ENCODE data around the gene LRPAP1.
A peak's percentile ranks its signal among the peaks of the same experiment; 100 is the strongest.
"Not testable (repeated sequence)": the region's sequence is repeated elsewhere in the genome, so short reads cannot be mapped to it uniquely, and the experiment has no call there.

Gene LRPAP1

GRCh38 chr4:3580859-3581258 lies 48.6 kb upstream of the LRPAP1 start:
- CTCF ChIA-PET; H3K36me3 ChIP-seq (ENCODE audit: control insufficient read depth in 2 of 2, insufficient read depth in 1 of 2, low read length in 2 of 2); POLR2A ChIA-PET; H3K9me3 ChIP-seq (ENCODE audit: control insufficient read depth, insufficient read depth, low read depth, low read length); H3K4me1 ChIP-seq (ENCODE audit: control insufficient read depth, insufficient read depth, low read length); H3K4me3 ChIP-seq (ENCODE audit: low read depth, low read length); H3K27ac ChIP-seq (ENCODE audit: extremely low read depth, low read depth, low read length): not testable (repeated sequence)
- 0 out of 2 replicates have a peak, but pooled peaks have one; percentile 6 for TF ChIP-seq EGR2 (tag by site-specific recombination; IDR thresholded peaks at IDR 0.05; ENCODE audit: low read depth)

- H3K4me3 ChIP-seq (ENCODE audit: low read depth, low read length); H3K36me3 ChIP-seq (ENCODE audit: control insufficient read depth in 2 of 2, insufficient read depth in 1 of 2, low read length in 2 of 2); H3K27ac ChIP-seq (ENCODE audit: extremely low read depth, low read depth, low read length); H3K4me1 ChIP-seq (ENCODE audit: control insufficient read depth, insufficient read depth, low read length); H3K9me3 ChIP-seq (ENCODE audit: control insufficient read depth, insufficient read depth, low read depth, low read length); CTCF ChIA-PET; POLR2A ChIA-PET: not testable (repeated sequence)
- TF ChIP-seq ZBTB17 (tag by site-specific recombination; IDR thresholded peaks at IDR 0.05), result peak; percentile 61; the same call in 1 of the 2 replicates
- peak; percentile 95 for TF ChIP-seq ZFHX2 (tag by site-specific recombination; conservative IDR thresholded peaks at IDR 0.05)
- TF ChIP-seq EGR2 (tag by site-specific recombination; IDR thresholded peaks at IDR 0.05; ENCODE audit: low read depth), result peak; percentile 99
Observed at GRCh38 chr4:3578527-3579144, 46.4 kb upstream of the LRPAP1 start.

GRCh38 chr4:3578052-3578451 lies 45.8 kb upstream of the LRPAP1 start:
- H3K4me3 ChIP-seq (ENCODE audit: low read depth, low read length); H3K36me3 ChIP-seq (ENCODE audit: control insufficient read depth in 2 of 2, insufficient read depth in 1 of 2, low read length in 2 of 2); H3K9me3 ChIP-seq (ENCODE audit: control insufficient read depth, insufficient read depth, low read depth, low read length); CTCF ChIA-PET; POLR2A ChIA-PET; H3K4me1 ChIP-seq (ENCODE audit: control insufficient read depth, insufficient read depth, low read length); H3K27ac ChIP-seq (ENCODE audit: extremely low read depth, low read depth, low read length): not testable (repeated sequence)
- TF ChIP-seq ZNF366 (tag by site-specific recombination; conservative IDR thresholded peaks at IDR 0.05), result peak; percentile 93

GRCh38 chr4:3577208-3577892 lies 45.1 kb upstream of the LRPAP1 start:
- H3K9me3 ChIP-seq (ENCODE audit: control insufficient read depth, insufficient read depth, low read depth, low read length); H3K36me3 ChIP-seq (ENCODE audit: control insufficient read depth in 2 of 2, insufficient read depth in 1 of 2, low read length in 2 of 2); POLR2A ChIA-PET; H3K27ac ChIP-seq (ENCODE audit: extremely low read depth, low read depth, low read length); H3K4me1 ChIP-seq (ENCODE audit: control insufficient read depth, insufficient read depth, low read length); CTCF ChIA-PET; H3K4me3 ChIP-seq (ENCODE audit: low read depth, low read length): not testable (repeated sequence)

- CTCF ChIA-PET; H3K9me3 ChIP-seq (ENCODE audit: control insufficient read depth, insufficient read depth, low read depth, low read length); POLR2A ChIA-PET; H3K36me3 ChIP-seq (ENCODE audit: control insufficient read depth in 2 of 2, insufficient read depth in 1 of 2, low read length in 2 of 2); H3K4me3 ChIP-seq (ENCODE audit: low read depth, low read length); H3K4me1 ChIP-seq (ENCODE audit: control insufficient read depth, insufficient read depth, low read length); H3K27ac ChIP-seq (ENCODE audit: extremely low read depth, low read depth, low read length): not testable (repeated sequence)
Observed at GRCh38 chr4:3576533-3577207, 44.4 kb upstream of the LRPAP1 start.

- H3K36me3 ChIP-seq (ENCODE audit: control insufficient read depth in 2 of 2, insufficient read depth in 1 of 2, low read length in 2 of 2); H3K9me3 ChIP-seq (ENCODE audit: control insufficient read depth, insufficient read depth, low read depth, low read length); H3K27ac ChIP-seq (ENCODE audit: extremely low read depth, low read depth, low read length); H3K4me3 ChIP-seq (ENCODE audit: low read depth, low read length); H3K4me1 ChIP-seq (ENCODE audit: control insufficient read depth, insufficient read depth, low read length); CTCF ChIA-PET; POLR2A ChIA-PET: not testable (repeated sequence)
- TF ChIP-seq ZFHX2 (tag by site-specific recombination; conservative IDR thresholded peaks at IDR 0.05) (peak; percentile 28; the same call in 1 of the 2 replicates), EGR2 (tag by site-specific recombination; IDR thresholded peaks at IDR 0.05; ENCODE audit: low read depth) (peak; percentile 63)
Observed at GRCh38 chr4:3575426-3576369, 43.5 kb upstream of the LRPAP1 start.

- POLR2A ChIA-PET; H3K36me3 ChIP-seq (ENCODE audit: control insufficient read depth in 2 of 2, insufficient read depth in 1 of 2, low read length in 2 of 2); H3K4me1 ChIP-seq (ENCODE audit: control insufficient read depth, insufficient read depth, low read length); CTCF ChIA-PET; H3K27ac ChIP-seq (ENCODE audit: extremely low read depth, low read depth, low read length); H3K9me3 ChIP-seq (ENCODE audit: control insufficient read depth, insufficient read depth, low read depth, low read length); H3K4me3 ChIP-seq (ENCODE audit: low read depth, low read length): not testable (repeated sequence)
Observed at GRCh38 chr4:3574865-3575264, 42.6 kb upstream of the LRPAP1 start.

- CTCF ChIA-PET; H3K27ac ChIP-seq (ENCODE audit: extremely low read depth, low read depth, low read length); H3K4me1 ChIP-seq (ENCODE audit: control insufficient read depth, insufficient read depth, low read length); POLR2A ChIA-PET; H3K36me3 ChIP-seq (ENCODE audit: control insufficient read depth in 2 of 2, insufficient read depth in 1 of 2, low read length in 2 of 2); H3K4me3 ChIP-seq (ENCODE audit: low read depth, low read length); H3K9me3 ChIP-seq (ENCODE audit: control insufficient read depth, insufficient read depth, low read depth, low read length): not testable (repeated sequence)
Observed at GRCh38 chr4:3574346-3574745, 42.1 kb upstream of the LRPAP1 start.

Measured in HEK293 (cell line).